PC-9 (cell line): ENCODE measurements around the gene PRPH. TPM values are rescaled to one million over a fixed set of nuclear protein-coding genes. Genes with fewer than 3 reads are reported as not detected.

Experiments
- BruUV-seq: library from RNA; stranded (reverse); fragments of 400-500 nt; replicated peaks from 2 replicates; lab custom pipeline; 2021; lab: Mats Ljungman, UMichigan
- CTCF ChIA-PET: fragments of 300-600 bp; sonication (Branson Sonifier 250); formaldehyde crosslinking; loops from one replicate; lab custom pipeline; 2022; ENCODE audit warnings: antibody characterized with exemption; lab: Charles Lee
- POLR2A ChIA-PET: fragments of 300-600 bp; sonication (Branson Sonifier 250); formaldehyde crosslinking; loops from one replicate; lab custom pipeline; 2022; ENCODE audit warnings: antibody characterized with exemption; ENCODE audit not compliant: unreplicated experiment; lab: Charles Lee
- DNase-seq, 2 experiments: peaks; one replicate each; pipeline versions ENCODE4 v3.0.0 to v3.0.0-alpha.2; 2015 to 2022; ENCODE audit warnings: mixed read lengths in 1 of 2
- H2AFZ ChIP-seq: fragments of 200-600 bp; sonication (generic); 2 replicates; pipeline ENCODE4 v1.8.1; 2017; ENCODE audit warnings: antibody characterized with exemption
- H3F3A ChIP-seq: fragments of 200-600 bp; sonication (generic); 2 replicates; pipeline ENCODE4 v1.8.1; 2017; ENCODE audit warnings: antibody characterized with exemption, mild to moderate bottlenecking, low read depth; ENCODE audit not compliant: insufficient read depth
- H3K27ac ChIP-seq: fragments of 200-600 bp; sonication (generic); 2 replicates; pipeline ENCODE4 v1.6.1; 2016; ENCODE audit warnings: mixed run types
- H3K27me3 ChIP-seq: fragments of 200-600 bp; sonication (generic); 2 replicates; pipeline ENCODE4 v1.6.1; 2016; ENCODE audit warnings: low read depth, mixed run types; ENCODE audit not compliant: insufficient read depth
- H3K36me3 ChIP-seq: fragments of 200-600 bp; sonication (generic); 2 replicates; pipeline ENCODE4 v1.6.1; 2016; ENCODE audit warnings: low read depth, mixed run types
- H3K4me1 ChIP-seq: fragments of 200-600 bp; sonication (generic); replicated peaks from 2 replicates; pipeline ENCODE4 v1.6.1; 2016; ENCODE audit warnings: mixed run types; ENCODE audit not compliant: insufficient read depth
- H3K4me2 ChIP-seq: fragments of 200-600 bp; sonication (generic); 2 replicates; pipeline ENCODE4 v1.6.1; 2017; ENCODE audit warnings: mixed run types
- H3K4me3 ChIP-seq: fragments of 200-600 bp; sonication (generic); 2 replicates; pipeline ENCODE4 v1.6.1; 2016; ENCODE audit warnings: mixed run types
- H3K79me2 ChIP-seq: fragments of 200-600 bp; sonication (generic); 2 replicates; pipeline ENCODE4 v1.6.1; 2017; ENCODE audit warnings: low read depth, mixed run types
- H3K9me2 ChIP-seq: fragments of 200-600 bp; sonication (generic); 2 replicates; pipeline ENCODE4 v1.8.1; 2017; ENCODE audit warnings: mild to moderate bottlenecking; ENCODE audit not compliant: insufficient read depth
- H3K9me3 ChIP-seq: fragments of 200-600 bp; sonication (generic); 2 replicates; pipeline ENCODE4 v1.8.1; 2016; ENCODE audit warnings: low read depth; ENCODE audit not compliant: insufficient read depth
- H4K20me1 ChIP-seq: fragments of 200-600 bp; sonication (generic); 2 replicates; pipeline ENCODE4 v1.8.1; 2017; ENCODE audit not compliant: insufficient read depth
- EZH2 ChIP-seq: fragments of 200-600 bp; sonication (generic); IDR thresholded peaks from 2 replicates; pipeline ENCODE4 v1.8.0; 2017; ENCODE audit warnings: antibody characterized with exemption, low read depth
- intact Hi-C: fragments of 100-400 bp; cut with micrococcal nuclease; formaldehyde crosslinking; loops from one replicate; pipeline ENCODE4 v1.10.0; 2022; ENCODE audit not compliant: unreplicated experiment
- total RNA-seq: library from RNA; stranded (reverse); gene quantifications from 2 replicates; pipeline ENCODE4 v1.2.3, GENCODE V29; 2021
- TF ChIP-seq, protein P1 (sequence below): fragments of 200-600 bp; sonication (generic); conservative IDR thresholded peaks from 2 replicates; pipeline ENCODE4 v1.6.1; 2017; ENCODE audit warnings: mixed run types, antibody characterized with exemption, mild to moderate bottlenecking, moderate library complexity

The PRPH gene
- total RNA-seq, 1 experiment from 2014 or later: 0.46 TPM

GRCh38 chr12:49322708-49323523 lies 28.0 kb downstream of the PRPH start, which contains the start of gene TROAP:
Gene TROAP (plus strand): TSS chr12:49323255. CDS start chr12:49323609, 354 bp downstream.
- Histone ChIP-seq H3K4me2 (peak within 1 kb of the TSS; percentile 93), H3K36me3 (no peaks in the 10 kb centered on the region), H3F3A (no peaks in the 10 kb centered on the region), H3K4me3 (peak within 1 kb of the TSS; percentile 68), H2AFZ (peak within 1 kb of the TSS; percentile 84), H3K79me2 (peaks cover 12% of the 10 kb centered on the region), H3K27me3 (no peaks in the 10 kb centered on the region), H3K4me1 (peaks cover 9% of the 10 kb centered on the region; the same call in 1 of the 2 replicates), H4K20me1 (no peaks in the 10 kb centered on the region), H3K27ac (0 out of 2 replicates have a peak within 1 kb of the TSS, but pooled peaks have one; percentile 6), H3K9me3 (no peaks in the 10 kb centered on the region), H3K9me2 (no peaks in the 10 kb centered on the region)
- peak; percentile 93 to 98 for DNase-seq
- ChIA-PET POLR2A (interaction anchor here (0.5 to 1.0 kb wide), 12 partner anchors 12 to 961 kb away, joined by 3 to 10 read pairs (median 4); partner anchors contain the start of genes LIMA1, SPATS2 and TMBIM6), CTCF (interaction anchor here (0.6 to 2.0 kb wide), 7 partner anchors 9 to 316 kb away, joined by 3 to 11 read pairs (median 5); partner anchors contain the start of gene DNAJC22)
- TF ChIP-seq, protein P1, sequence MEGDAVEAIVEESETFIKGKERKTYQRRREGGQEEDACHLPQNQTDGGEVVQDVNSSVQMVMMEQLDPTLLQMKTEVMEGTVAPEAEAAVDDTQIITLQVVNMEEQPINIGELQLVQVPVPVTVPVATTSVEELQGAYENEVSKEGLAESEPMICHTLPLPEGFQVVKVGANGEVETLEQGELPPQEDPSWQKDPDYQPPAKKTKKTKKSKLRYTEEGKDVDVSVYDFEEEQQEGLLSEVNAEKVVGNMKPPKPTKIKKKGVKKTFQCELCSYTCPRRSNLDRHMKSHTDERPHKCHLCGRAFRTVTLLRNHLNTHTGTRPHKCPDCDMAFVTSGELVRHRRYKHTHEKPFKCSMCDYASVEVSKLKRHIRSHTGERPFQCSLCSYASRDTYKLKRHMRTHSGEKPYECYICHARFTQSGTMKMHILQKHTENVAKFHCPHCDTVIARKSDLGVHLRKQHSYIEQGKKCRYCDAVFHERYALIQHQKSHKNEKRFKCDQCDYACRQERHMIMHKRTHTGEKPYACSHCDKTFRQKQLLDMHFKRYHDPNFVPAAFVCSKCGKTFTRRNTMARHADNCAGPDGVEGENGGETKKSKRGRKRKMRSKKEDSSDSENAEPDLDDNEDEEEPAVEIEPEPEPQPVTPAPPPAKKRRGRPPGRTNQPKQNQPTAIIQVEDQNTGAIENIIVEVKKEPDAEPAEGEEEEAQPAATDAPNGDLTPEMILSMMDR: no peak
- no peak for TF ChIP-seq EZH2
- intact Hi-C loops: no loop called here
- no TSS peak for BruUV-seq

DNA sequence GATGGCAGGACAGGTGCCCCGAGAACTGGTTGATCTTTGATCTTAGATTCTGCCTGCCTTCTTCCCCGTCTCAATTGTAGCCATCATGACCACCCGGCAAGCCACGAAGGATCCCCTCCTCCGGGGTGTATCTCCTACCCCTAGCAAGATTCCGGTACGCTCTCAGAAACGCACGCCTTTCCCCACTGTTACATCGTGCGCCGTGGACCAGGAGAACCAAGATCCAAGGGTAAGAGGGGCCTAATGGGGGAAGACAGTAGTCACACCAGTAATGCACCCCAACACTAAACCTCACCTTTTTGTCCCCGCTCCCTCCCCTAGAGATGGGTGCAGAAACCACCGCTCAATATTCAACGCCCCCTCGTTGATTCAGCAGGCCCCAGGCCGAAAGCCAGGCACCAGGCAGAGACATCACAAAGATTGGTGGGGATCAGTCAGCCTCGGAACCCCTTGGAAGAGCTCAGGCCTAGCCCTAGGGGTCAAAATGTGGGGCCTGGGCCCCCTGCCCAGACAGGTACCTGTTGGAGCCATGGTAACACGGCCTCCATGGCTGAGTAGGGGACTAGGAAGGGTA lies 28.7 kb downstream of the PRPH start:
- peaks cover 9% of the 10 kb centered on the region; the same call in 1 of the 2 replicates for H3K4me1 ChIP-seq
- H3K4me3 ChIP-seq: peak overlapping the region; percentile 68
- H3F3A ChIP-seq: no peaks in the 10 kb centered on the region
- H3K27ac ChIP-seq: no peak overlapping the region
- peak overlapping the region; percentile 84 for H2AFZ ChIP-seq
- no peaks in the 10 kb centered on the region for H3K9me2 ChIP-seq
- no peak for DNase-seq
- TF ChIP-seq EZH2: no peak
- TF ChIP-seq, protein P1: no peak
- CTCF ChIA-PET: interaction anchor here (1.0 to 2.0 kb wide), 4 partner anchors 8 to 26 kb away, joined by 3 to 11 read pairs (median 9); partner anchors contain the start of gene DNAJC22
- H3K36me3 ChIP-seq: no peaks in the 10 kb centered on the region
- intact Hi-C loops: no loop called here
- TSS peak; percentile 64 for BruUV-seq
- H3K27me3 ChIP-seq: no peaks in the 10 kb centered on the region
- no peaks in the 10 kb centered on the region for H4K20me1 ChIP-seq
- peaks cover 12% of the 10 kb centered on the region for H3K79me2 ChIP-seq
- peak overlapping the region; percentile 93 for H3K4me2 ChIP-seq
- no peaks in the 10 kb centered on the region for H3K9me3 ChIP-seq
- POLR2A ChIA-PET: interaction anchor here (0.6 to 1.0 kb wide), 7 partner anchors 11 to 960 kb away, joined by 3 to 8 read pairs (median 4); partner anchors contain the start of genes LIMA1 and SPATS2

GRCh38 chr12:49325606-49326005 lies 30.7 kb downstream of the PRPH start:
- Histone ChIP-seq H3K4me2 (no peak overlapping the region), H3F3A (no peaks in the 10 kb centered on the region), H4K20me1 (no peaks in the 10 kb centered on the region), H3K27ac (no peak overlapping the region), H3K79me2 (peaks cover 12% of the 10 kb centered on the region), H3K36me3 (no peaks in the 10 kb centered on the region), H2AFZ (no peak overlapping the region), H3K27me3 (no peaks in the 10 kb centered on the region), H3K4me1 (peaks cover 9% of the 10 kb centered on the region; the same call in 1 of the 2 replicates), H3K9me2 (no peaks in the 10 kb centered on the region), H3K4me3 (no peak overlapping the region), H3K9me3 (no peaks in the 10 kb centered on the region)
- intact Hi-C loops: no loop called here
- ChIA-PET CTCF (no interaction called here), POLR2A (no interaction called here)
- no TSS peak for BruUV-seq
- DNase-seq: no peak
- TF ChIP-seq EZH2: no peak
- TF ChIP-seq, protein P1: no peak
